Coronary artery (tissue), 2 donors: ENCODE measurements around the gene NXPH2.
A peak's percentile ranks its signal among the peaks of the same experiment; 100 is the strongest.

Source experiments
- DNase-seq: peaks from one replicate; pipeline ENCODE4 v3.0.0-alpha.2; 2017; ENCODE audit warnings: low spot score
- H3K27ac ChIP-seq, 2 donors: fragments of 200-600 bp; sonication (generic); one replicate each; pipeline ENCODE4 v1.5.1; 2016 to 2019
- H3K4me3 ChIP-seq: fragments of 200-600 bp; sonication (generic); 2 replicates; pipeline ENCODE4 v1.5.1; 2016; ENCODE audit warnings: mild to moderate bottlenecking, moderate library complexity
- TF ChIP-seq, protein P1 (sequence below): fragments of 200-600 bp; sonication (generic); IDR thresholded peaks from one replicate; pipeline ENCODE4 v1.5.1; 2019; ENCODE audit warnings: antibody characterized with exemption

NXPH2 gene

DNA sequence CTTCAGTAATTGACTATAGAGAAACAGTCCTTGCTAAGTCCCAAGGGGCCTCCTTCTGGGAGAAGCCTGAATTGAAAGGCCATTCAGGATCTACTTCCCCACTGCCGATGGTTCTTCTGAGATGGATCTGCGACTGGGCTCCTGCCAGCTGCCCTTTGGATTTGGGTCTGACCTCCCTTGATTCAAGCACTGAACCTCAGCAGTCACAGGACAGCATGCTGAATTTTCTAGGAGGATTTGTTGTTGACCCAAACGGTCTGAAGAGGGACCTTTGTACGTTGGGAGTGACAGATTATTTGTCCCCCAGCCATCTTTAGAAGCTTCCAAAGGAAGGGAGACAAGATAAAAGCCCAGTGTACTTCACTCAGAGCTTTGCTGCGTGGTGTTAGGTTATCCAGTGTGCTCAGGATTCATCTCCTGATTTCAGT is 67.1 kb downstream of the NXPH2 start:
- Histone ChIP-seq H3K4me3 (no peak overlapping the region), H3K27ac (no peak overlapping the region)
- DNase-seq = no peak
- TF ChIP-seq, protein P1, sequence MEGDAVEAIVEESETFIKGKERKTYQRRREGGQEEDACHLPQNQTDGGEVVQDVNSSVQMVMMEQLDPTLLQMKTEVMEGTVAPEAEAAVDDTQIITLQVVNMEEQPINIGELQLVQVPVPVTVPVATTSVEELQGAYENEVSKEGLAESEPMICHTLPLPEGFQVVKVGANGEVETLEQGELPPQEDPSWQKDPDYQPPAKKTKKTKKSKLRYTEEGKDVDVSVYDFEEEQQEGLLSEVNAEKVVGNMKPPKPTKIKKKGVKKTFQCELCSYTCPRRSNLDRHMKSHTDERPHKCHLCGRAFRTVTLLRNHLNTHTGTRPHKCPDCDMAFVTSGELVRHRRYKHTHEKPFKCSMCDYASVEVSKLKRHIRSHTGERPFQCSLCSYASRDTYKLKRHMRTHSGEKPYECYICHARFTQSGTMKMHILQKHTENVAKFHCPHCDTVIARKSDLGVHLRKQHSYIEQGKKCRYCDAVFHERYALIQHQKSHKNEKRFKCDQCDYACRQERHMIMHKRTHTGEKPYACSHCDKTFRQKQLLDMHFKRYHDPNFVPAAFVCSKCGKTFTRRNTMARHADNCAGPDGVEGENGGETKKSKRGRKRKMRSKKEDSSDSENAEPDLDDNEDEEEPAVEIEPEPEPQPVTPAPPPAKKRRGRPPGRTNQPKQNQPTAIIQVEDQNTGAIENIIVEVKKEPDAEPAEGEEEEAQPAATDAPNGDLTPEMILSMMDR = no peak

DNA sequence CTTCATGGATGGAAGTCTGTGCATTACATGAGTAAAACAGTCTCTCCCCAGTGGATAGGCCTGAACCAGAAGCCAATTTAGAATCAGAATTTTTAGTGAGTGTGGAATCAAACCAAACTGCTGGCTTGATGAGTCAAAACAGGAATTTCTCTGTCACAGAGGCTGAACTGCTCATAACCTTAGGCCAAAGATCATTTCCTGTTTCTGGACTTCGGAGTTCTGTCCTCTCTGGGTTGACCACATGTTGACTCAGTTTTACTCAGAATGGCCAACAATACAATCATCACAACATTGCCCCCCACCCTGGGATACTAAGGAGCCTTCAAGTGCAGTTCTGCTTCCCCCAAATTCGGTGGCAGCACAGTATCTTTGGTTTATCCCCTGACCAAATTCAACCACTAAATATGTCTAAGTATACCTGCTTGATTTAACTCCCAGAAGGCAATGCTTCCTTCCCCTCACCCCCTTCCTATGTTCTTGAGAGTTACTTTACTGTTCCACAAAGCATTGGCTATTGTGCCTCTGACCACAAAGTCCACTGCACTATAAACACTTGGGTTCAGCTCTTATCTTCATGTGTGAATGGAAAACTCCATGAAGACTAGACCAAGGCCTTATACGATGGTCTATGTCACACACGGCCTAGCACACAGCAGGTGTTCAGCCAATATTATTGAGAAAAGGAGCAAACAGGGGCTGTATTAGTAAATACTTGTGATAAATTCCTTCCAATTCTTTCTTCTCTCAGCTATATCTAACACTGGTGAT is 67.8 kb downstream of the NXPH2 start:
- TF ChIP-seq, protein P1 = no peak
- DNase-seq = no peak
- Histone ChIP-seq H3K27ac (no peak overlapping the region), H3K4me3 (no peak overlapping the region)

DNA sequence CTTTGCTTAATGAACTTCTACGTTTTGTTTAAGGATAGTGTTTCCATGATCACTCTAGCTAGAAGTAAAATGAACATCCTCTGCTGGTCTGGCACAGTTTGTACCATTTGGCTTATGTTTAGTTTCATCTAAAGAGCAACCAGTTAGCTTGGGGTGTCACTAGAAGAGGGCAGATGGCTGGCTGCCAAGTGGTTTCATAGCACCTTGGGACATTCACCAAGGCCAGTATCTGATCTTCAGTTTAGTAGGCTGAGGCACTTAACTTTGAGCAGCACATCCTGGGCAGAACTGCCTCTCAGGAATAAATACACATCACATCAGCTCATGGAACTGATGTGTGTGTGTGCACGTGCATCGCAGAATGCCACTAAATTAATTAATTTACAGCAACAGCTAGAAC is 68.4 kb downstream of the NXPH2 start:
- no peak overlapping the region for H3K4me3 ChIP-seq
- no peak overlapping the region for H3K27ac ChIP-seq
- TF ChIP-seq, protein P1 = no peak
- DNase-seq = no peak

DNA sequence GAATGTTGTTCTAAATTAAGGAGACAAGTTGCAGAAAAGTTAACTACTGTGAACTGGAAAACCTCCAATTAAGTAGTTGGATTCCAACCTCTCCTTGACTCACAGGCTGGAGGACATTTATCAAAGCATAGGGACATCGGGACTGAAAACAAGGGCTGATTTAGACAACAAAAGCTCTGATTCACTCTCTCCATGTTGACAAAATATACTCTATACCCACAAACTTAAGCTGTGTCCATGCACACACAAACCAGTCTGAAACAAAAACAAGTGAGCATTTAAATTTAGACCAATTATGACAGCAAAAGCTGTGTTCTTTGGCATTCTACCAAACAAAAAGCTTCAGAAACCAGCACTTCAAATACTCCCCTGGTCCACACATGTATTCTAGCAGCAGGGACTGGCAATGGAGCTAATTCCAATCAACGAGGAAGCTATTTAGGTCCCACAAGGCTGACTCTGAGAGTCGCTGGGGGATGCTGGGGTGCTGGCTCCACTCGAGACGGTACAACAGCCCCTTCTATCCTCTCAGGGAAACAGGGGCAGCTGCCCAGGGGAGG is 71.4 kb downstream of the NXPH2 start:
- no peak for DNase-seq
- peak overlapping the region; percentile 37 for H3K4me3 ChIP-seq
- H3K27ac ChIP-seq = peak overlapping the region in 1 of 2 donors; percentile 42
- TF ChIP-seq, protein P1 = no peak

DNA sequence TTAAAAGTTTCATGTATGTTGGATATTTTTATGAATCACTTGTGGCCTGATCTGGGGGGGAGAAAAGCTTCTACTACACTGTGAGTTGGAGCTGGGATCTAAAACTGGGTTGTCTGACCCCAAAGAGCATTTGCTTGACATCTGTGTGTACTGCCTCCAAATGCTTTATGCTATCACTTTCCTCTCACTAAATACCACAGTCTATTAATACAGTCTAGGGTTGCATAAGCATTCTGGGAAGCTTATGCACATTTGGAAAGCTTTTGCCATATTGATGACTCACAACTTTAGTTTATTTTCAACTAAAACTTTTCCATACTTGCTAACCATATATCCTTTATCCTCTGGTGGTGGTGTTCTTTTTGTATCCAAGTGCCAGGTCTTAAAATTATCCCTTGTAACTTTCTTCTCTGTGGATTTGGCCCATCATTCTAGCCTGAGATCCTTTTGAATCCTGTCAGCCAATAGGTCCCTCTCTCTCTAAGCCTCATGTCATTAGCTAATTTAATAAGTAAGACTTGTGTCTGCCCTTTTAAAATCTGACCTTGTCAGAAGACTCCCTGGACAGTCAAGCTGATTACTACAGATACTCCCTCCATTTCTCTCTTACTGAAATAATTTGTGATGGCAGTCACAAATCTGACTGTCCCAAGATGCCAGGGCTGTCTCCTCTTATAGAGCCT is 72.7 kb downstream of the NXPH2 start:
- TF ChIP-seq, protein P1 = no peak
- peak overlapping the region in 1 of 2 donors; percentile 63 for H3K27ac ChIP-seq
- no peak overlapping the region for H3K4me3 ChIP-seq
- no peak for DNase-seq

DNA sequence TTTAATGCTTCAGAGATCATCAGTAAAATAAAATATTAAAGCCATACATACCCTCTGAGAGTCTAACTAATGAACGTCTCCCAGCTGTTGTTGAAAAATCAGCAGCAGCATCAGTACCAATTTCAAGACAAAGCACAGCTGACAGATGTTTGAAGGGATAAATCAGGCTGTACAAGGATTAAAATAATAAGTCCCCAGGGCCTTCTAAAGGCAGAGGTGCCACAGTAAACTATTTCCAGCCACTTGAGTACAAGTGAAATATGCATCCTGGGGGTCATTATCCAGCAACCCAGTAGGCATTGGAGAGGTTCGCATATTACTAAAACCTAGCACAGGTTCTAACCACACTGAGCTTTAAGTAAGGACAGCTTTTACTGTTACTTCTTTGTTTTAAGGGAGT is 76.9 kb downstream of the NXPH2 start:
- Histone ChIP-seq H3K27ac (no peak overlapping the region), H3K4me3 (no peak overlapping the region)
- TF ChIP-seq, protein P1 = no peak
- DNase-seq = no peak
